HG02981 (cell line): ENCODE data around the gene NCR3LG1.

Experiments used
- ATAC-seq: cut with Tn5 transposase; IDR thresholded peaks from one replicate; pipeline ENCODE4 v1.9.1; 2021; ENCODE audit warnings: mild to moderate bottlenecking, moderate library complexity; ENCODE audit not compliant: unreplicated experiment

The NCR3LG1 gene

DNA sequence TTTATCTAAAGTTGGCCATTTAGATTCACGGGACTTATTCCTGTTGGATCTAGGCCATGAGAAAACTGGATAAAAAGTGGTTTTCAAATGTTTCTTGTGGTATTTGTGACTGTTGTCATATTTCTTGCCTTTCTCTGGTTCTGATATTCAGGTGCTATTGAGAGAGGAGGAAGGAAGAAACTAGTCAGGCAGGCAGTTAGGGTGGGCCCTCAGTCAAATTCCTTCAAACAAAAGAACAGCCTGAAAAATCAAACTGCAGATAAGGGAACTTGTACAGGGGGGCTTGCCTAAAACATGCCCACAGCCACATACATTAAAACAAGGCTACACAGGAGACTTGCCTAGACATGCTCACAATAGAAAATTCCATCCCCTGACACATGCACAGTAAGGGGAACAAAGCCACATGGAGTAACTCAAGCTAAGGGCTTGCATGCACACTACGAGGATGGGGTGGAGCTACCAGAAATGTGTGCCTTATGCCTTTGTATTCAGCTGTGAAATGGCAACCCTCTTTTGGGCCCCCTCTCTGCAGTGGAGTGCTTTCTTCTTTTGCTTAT lies 18.2 kb downstream of the NCR3LG1 start:
- ATAC-seq = no peak

- no peak for ATAC-seq
These were observed 20.0 kb downstream of the NCR3LG1 start for GRCh38 chr11:17371614-17372013.

- ATAC-seq = no peak
These were observed 23.9 kb downstream of the NCR3LG1 start for GRCh38 chr11:17375547-17375946.

GRCh38 chr11:17376493-17376892 lies 24.9 kb downstream of the NCR3LG1 start:
- no peak for ATAC-seq

GRCh38 chr11:17378655-17379054 lies 27.1 kb downstream of the NCR3LG1 start:
- no peak for ATAC-seq

DNA sequence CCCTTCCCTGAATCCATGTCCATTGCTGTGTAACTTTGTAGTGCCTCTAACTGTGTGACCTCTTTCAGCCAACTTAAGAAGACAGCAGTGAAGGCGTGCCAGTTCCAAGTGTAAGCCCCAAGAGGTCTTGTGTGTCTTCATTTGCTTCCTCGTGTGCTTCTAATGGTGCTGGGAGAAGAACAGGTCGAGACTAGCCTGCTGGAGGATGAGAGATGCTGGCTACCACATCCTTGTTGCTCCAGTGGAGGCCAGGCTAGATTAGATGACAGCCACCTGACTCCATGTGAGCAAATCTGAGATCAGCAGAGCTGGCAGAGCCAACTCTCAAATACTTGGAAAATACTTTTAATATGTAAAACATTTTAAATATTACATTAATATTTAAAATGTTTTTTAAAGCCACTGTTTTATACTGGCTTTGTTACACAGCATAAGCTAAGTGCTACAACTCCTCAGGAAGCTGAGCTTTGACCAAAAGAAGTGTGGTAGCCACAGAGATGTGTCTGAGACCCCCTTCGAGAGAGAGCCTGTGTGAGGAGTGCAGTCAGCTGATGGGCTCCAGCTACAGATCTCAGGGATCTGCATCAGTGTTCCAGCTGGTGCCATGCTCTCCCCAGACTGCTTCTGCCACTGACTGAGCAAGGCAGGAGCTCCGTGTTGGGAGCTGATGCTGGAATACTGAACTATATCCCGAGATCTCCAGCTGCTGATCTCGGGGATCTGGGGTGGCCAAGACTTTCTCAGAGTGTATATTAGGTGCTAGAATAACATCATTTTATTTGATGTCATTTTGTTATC lies 28.0 kb downstream of the NCR3LG1 start:
- no peak for ATAC-seq

DNA sequence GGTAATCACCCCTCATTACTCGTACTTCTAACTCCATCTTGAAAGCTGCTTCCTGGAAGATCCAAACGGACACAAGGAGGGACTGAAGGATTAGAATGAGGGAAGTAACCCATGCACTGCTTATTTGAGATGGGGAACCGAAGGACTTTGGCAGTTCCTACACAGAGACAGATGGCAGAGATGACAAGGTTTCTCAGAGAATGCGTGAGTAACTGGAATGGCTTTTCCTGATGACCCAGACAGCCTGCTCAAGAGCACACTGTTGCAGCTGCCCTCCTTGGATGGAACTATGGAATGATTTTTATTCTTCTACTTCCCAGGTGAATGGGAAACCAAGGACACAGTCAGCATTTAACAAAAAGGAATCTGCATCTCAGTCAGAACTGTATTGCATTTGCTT lies 29.6 kb downstream of the NCR3LG1 start:
- ATAC-seq = no peak

DNA sequence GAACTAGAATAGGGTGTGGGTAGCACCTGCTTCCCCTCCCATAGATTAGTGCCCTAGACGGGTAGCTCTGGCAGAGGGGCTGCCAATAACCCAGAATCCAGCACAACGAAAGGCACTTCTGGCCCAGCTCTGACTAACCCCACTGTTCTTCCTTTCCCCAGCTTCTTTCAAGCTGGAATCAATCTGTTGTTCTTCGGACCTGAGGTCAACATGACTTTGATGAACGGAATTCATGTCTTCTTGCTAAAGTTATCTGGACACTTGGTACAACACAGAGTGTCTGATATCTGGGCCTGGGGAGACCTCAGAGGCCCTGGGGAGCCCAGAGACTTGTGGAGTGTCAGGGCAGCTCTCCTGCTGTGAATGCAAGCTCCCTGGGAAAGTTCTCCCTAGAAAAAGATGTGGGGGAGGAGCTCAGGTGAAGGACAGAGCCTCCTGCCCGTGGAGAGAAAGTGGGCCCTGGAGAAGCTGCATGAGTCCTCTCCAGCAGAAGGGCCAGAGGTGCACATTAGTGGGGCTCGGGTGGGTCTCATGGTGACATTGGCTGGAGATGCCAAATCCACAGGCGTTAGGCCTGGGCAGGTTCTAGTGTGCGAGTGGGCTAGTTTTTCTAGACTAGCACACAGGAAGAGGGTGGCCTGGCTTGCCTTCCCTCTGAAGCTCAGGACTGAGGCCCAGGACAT lies 30.6 kb downstream of the NCR3LG1 start:
- no peak for ATAC-seq

GRCh38 chr11:17383461-17383860 lies 31.9 kb downstream of the NCR3LG1 start:
- no peak for ATAC-seq

- peak; percentile 46 for ATAC-seq
These were observed 32.5 kb downstream of the NCR3LG1 start for GRCh38 chr11:17384002-17384511.

GRCh38 chr11:17385492-17385891 lies 33.9 kb downstream of the NCR3LG1 start:
- no peak for ATAC-seq

GRCh38 chr11:17385926-17386325 lies 34.3 kb downstream of the NCR3LG1 start:
- no peak for ATAC-seq

- peak; percentile 55 for ATAC-seq
These were observed 34.9 kb downstream of the NCR3LG1 start for GRCh38 chr11:17386331-17387084.

DNA sequence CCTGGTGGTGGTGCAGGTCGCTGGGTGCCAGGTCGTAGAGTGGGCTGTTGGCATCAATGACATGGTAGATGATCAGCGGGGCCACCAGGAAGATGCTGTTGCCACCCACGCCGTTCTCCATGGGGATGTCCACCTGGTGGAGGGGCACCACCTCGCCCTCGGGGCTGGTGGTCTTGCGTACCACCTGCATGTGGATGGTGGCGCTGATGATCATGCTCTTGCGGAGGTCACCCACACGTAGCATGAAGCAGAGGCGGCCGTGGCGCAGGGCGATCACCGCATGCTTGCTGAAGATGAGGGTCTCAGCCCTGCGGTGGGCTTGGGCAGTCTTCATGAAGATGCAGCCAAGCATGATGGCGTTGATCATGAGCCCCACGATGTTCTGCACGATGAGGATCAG lies 35.7 kb downstream of the NCR3LG1 start:
- no peak for ATAC-seq

GRCh38 chr11:17387811-17388210 lies 36.2 kb downstream of the NCR3LG1 start:
- no peak for ATAC-seq

GRCh38 chr11:17388609-17389210 lies 37.1 kb downstream of the NCR3LG1 start, which contains the start of gene KCNJ11:
Gene KCNJ11 (minus strand): TSS chr11:17388659. CDS start chr11:17388091, 568 bp downstream.
- peak; percentile 36 for ATAC-seq

GRCh38 chr11:17389211-17389956 lies 37.8 kb downstream of the NCR3LG1 start:
- peak; percentile 48 for ATAC-seq

DNA sequence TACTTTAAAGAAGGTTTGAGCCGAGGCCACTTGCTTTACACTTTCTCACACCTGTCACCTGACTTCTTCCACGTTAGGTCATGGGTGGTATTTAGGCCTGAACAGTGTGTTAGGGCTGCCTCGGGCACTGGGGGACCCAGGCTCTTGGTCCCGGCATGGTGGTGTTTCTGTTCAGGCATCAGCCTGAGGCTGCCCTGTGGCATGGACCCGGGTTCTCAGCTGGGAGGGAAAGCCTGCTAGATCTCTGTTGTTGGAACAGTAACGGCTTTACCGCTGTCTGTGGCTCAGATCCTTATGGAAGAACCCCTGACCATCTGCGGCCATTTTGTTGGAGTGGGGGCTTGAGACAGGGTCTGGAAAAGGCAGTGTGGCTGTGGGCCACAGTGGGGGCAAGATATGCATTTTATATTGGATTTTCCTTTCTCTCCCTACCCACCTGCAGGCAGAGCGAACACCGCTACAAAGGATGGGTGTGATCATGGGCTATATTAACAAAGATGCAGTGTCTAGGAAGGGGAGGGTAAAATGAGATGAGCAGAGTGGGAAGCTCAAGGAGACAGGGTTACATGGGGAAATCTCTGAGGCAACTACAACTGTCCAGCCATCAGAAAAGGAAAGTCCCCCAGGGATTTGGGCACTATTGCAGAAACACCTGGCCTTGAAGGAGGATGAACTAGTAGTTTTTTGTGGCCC lies 38.5 kb downstream of the NCR3LG1 start:
- no peak for ATAC-seq
